CD1c-positive myeloid dendritic cell (primary cell): Measurements from ENCODE around the gene CD300LB.
A peak's percentile ranks its signal among the peaks of the same experiment; 100 is the strongest.

ENCODE experiments used
- DNase-seq: peaks from one replicate; pipeline ENCODE4 v3.0.0-alpha.2; 2016; ENCODE audit errors: extremely low spot score

The CD300LB gene

DNA sequence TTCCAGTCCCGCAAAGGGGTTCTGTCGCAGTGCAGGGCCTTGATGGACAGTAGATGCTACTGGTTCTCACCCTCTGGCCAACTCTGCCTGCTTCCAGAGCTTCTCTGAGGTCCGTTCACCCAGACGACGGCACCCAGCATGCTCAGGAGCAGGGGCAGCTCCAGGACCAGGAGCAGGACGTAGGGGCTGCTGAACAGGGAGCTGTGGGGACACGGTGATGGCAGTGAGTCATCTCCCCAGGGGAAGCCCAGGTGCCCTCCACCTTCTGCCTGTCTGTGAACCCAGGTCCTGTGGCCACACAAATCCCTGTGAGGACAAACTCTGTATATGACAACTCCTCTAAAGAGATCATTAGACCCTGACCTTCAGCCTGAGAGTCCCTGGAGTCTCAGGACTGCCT lies 18.1 kb upstream of the CD300LB start:
- no peak for DNase-seq

- no peak for DNase-seq
These were observed 16.5 kb upstream of the CD300LB start for GRCh38 chr17:74547736-74548135.

- DNase-seq: no peak
These were observed 16.0 kb upstream of the CD300LB start for GRCh38 chr17:74547264-74547663.

- DNase-seq: no peak
These were observed 15.3 kb upstream of the CD300LB start for GRCh38 chr17:74546586-74546985.

GRCh38 chr17:74545843-74546230 lies 14.6 kb upstream of the CD300LB start, which contains the start of gene CD300C:
Gene CD300C, minus strand, starts transcription at chr17:74546115. Its CDS starts 333 bp downstream, at chr17:74545782.
- peak; percentile 93 for DNase-seq

GRCh38 chr17:74544991-74545842 lies 13.9 kb upstream of the CD300LB start:
- DNase-seq: peak; percentile 42

DNA sequence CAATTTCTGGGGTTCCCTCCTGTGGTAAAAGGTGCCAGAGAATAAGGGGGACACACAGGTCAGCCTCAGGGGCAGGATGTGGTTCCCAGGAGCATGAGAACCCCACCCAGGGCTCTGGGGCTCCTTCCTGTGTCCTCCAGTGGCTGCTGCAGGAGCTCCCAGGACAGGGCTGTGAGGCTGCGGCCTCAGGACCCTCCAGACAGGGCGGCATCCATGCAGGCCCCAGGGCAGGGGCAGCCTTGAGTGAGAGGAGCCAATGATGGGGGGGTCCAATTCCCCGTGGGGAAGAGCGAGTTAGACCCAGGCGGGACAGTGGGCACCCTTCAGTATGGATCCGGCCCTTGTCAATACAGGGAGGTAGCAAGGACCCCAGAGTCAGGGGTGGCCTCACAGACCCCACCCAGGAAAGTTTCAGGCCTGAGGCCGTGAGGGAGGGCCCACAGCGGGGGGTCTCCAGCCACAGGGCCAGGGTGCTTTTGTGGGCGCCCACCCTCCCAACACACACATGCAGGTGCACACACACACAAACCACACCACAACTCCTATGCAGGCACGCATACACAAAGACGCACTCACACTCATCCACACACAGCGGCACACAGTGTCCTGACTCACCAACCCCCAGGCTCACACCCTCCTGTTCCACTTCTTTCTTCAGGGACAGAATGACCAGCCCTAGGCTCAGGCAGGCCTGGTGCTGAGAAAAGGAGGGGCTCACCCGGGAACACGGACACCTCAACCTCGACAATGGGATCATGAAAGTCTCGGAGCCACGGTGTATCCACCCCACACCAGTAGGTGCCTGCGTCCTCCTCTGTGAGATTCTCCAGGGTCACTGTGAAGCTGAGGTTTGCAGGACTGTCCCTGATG lies 12.9 kb upstream of the CD300LB start:
- DNase-seq: no peak

DNA sequence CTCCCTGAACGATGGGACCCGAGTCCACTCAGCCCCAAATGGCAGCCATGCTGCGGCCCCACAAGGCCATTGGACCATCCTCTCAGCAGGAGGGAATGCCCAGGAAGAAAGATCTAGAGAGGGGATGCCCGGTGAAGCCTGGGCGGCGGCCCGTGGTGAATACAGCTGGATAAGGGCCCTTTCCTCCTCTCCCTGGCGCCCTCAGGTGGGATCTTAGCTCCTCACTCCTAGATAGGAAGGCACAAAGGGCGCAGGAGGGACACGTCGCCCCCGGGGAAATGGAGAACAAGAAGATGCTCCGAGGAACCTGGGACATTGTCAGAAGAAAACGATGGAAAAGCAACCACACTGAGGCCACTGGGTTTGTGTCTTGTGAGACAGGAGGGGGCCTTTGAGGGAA lies 12.1 kb upstream of the CD300LB start:
- no peak for DNase-seq

- no peak for DNase-seq
These were observed 11.6 kb upstream of the CD300LB start for GRCh38 chr17:74542727-74543383.

DNA sequence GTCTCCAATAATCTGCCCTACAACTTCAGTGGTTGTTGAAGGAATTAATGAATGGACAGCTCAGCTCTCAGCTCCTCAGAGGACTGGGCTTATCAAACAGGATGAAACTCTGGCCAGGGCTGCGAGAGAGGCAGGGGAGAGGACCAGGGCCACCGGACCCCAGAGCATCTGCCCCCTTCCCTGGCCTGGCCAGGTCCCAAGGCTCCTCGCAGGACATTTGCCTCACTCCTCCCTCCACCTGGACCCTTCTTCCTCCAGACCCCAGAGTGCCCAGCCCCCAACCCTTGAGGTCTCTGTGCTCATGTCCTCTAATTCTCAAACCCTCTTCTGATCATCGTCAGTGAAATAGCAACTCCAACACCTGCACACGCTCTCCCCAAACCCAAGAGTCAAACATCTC lies 10.9 kb upstream of the CD300LB start:
- DNase-seq: no peak

- no peak for DNase-seq
These were observed 10.2 kb upstream of the CD300LB start for GRCh38 chr17:74541176-74542111.

- DNase-seq: no peak
These were observed 8.1 kb upstream of the CD300LB start for GRCh38 chr17:74539281-74539820.

DNA sequence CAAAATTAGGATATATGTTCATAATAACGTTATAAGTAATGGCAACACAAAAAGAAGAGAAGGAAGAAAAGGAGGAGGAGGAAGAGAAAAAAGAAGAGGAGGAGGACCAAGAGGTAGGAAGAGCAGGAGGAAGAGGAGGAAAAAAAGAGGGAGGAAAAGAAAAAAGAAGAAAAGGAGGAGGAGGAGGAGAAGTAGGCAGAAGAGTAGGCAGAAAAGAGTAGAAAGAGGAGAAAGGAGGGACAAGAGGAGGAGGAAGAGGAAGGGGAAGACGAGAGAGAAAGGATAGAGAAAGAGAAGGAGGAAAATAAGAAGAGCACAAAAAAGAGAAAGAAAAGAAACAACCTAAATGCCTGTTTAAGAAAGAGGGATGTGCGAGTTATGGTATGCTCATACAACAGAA lies 5.6 kb upstream of the CD300LB start:
- DNase-seq: no peak

GRCh38 chr17:74532115-74532514 lies 840 bp upstream of the CD300LB start:
- DNase-seq: peak; percentile 96

DNA sequence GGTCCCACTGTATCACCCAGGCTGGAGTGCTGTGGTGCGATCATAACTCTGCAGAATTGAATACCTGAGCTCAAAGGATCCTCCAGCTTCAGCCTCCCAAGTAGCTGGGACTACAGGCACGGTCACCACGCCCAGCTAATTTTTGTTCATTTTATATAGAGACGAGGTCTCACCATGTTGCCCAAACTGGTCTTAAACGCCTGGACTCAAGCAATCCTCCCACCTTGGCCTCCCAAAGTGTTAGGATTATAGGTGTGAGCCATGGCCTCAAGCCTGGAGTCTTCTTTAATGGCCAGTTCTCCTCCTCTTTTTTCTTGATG lies 484 bp downstream of the CD300LB start:
- DNase-seq: no peak

- no peak for DNase-seq
These were observed 2.0 kb downstream of the CD300LB start for GRCh38 chr17:74529243-74529642.

GRCh38 chr17:74528491-74529199 lies 2.6 kb downstream of the CD300LB start:
- peak; percentile 97 for DNase-seq

GRCh38 chr17:74527756-74528155 lies 3.5 kb downstream of the CD300LB start:
- DNase-seq: no peak

DNA sequence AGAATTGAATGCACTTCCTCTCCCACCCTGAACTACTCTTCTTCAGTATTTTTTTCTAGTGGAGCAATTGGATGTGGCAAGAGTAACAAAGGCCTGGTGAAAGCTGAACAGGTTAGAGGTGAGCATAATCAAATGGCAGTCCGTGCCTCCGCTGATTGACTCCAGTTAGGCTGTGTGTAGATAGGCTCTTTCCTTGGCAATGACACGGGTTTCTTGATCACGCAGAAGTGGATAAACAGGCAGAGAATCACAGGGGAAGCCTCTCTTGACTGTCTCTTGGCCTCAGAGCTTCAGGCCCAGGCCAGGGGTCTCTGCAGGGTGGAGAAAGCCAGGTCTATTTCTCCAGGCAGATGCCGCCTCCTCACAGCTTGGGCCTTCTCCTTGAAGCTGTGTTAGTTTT lies 4.2 kb downstream of the CD300LB start:
- DNase-seq: peak; percentile 41

DNA sequence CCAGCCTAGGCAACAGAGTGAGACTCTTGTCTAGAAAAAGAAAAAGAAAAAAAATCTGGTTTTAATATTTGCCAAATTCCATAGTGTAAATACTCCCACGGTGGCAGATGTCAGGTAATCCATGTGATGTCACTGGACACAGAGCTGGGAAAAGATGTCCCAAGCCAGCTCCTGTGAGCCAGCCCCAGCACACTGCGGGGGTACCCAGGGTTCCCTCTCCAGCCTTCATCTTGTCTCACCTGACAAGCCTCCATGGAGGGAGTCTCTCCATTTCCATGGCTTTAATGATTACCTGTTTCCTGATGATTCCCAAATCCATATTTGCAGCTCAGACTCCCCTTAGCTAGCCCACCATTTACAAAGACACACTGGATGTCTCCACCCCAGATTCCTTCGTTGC lies 4.6 kb downstream of the CD300LB start:
- no peak for DNase-seq
